Astrocyte (in vitro differentiated cells and primary cell): ENCODE results near the gene AKAP13.

ENCODE experiments used
- CTCF ChIP-seq: IDR thresholded peaks from 2 replicates; pipeline ENCODE4 v1.5.1; 2011; ENCODE audit warnings: low read depth, mild to moderate bottlenecking, inconsistent platforms, low read length, moderate library complexity; ENCODE audit not compliant: insufficient read depth
- EZH2 ChIP-seq: IDR thresholded peaks from 2 replicates; pipeline ENCODE4 v1.6.1; 2012; ENCODE audit warnings: mild to moderate bottlenecking, low read length, inconsistent platforms; ENCODE audit not compliant: insufficient read depth

GRCh38 chr15:85482894-85483293 lies 102.5 kb downstream of the AKAP13 start:
- no peak for TF ChIP-seq CTCF
- TF ChIP-seq EZH2: no peak
